HG03103 (cell line): Measurements from ENCODE around the gene TOP3B.

Experiments
- ATAC-seq: cut with Tn5 transposase; IDR thresholded peaks from one replicate; pipeline ENCODE4 v1.9.1; 2021; ENCODE audit warnings: low read depth; ENCODE audit not compliant: unreplicated experiment

Gene TOP3B

DNA sequence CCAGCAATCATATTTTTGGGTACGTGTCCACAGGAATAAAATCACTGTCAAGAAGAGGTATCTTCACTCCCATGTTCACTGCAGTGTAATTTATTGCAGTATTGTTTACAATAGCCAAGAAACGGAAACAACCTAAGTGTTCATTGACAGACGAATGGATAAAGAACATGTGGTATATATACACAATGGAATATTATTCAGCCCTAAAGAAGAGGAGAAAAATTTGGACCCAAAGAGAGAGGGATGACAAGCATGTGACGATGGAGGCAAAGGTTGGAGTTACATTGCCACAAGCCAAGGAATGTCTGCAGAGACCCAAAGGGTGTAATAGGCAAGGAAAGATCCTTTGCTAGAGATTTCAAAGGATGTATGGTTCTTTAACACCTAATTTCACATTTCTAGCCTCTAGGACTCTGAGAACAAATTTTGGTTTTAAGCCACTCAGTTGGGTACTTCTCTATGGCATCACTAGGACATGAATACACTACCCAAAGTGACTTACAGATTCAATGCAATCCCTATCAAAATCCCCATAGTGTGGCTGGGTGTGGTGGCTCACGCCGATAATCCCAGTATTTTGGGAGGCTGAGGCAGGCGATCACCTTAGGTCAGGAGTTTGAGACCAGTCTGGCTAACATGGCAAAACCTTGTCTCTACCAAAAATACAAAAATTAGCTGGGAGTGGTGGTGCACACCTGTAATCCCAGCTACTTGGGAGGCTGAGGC is 31.1 kb upstream of the TOP3B start:
- no peak for ATAC-seq

DNA sequence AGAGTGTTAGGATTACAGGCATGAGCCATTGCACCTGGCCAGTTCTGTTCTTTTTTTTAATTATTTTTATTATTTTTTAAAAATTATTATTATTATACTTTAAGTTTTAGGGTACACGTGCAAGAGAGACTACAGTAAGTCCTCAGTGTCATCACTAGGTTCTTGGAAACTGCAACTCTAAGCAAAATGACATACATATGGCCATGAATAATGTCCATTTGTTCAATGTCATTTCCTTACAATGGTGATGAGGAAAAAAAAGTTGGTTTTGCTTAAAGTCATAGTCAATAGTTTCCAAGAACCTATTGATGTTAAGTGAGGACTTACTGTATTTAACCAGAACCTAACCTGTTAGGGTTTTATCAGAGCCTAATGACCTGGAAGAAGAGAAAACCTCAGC is 29.4 kb upstream of the TOP3B start:
- no peak for ATAC-seq

DNA sequence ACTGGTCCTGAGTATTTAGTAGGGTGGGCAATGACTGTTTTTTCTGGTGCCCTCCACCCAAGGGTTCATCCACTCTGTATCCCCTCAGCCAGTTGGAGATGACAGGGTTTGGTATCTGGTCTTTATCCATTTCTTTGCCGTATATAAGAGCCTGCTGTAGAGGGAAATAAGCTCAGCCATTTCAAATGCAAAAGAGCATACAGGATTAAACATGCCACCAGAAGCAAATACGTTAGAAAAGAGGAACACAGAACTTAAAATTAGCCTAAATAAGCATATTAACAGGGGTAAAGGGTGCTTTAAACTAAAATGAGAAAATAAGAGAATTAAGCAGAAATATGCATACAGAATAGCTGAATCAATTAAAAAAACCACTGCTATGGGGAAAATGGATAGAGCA is 27.8 kb upstream of the TOP3B start:
- no peak for ATAC-seq

DNA sequence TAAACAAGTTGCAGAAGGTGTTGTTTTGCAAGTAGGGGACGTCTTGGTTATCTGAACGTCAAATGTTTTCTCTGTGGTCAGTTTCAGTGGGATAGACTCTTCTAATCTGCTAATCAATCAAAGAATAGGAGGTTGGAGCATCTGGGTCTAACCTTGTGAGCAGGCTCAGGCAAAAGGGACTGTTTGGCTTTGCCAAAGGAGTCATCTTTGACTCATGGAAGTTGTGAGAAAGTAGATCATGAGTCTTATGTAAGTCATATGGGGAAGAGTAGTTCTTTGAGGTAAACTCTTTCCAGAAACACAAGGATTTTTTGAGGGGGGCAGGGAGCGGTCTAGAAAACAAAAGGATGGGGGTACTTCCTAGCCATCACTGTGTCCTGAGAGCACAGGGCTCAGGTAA is 27.1 kb upstream of the TOP3B start:
- ATAC-seq = no peak

DNA sequence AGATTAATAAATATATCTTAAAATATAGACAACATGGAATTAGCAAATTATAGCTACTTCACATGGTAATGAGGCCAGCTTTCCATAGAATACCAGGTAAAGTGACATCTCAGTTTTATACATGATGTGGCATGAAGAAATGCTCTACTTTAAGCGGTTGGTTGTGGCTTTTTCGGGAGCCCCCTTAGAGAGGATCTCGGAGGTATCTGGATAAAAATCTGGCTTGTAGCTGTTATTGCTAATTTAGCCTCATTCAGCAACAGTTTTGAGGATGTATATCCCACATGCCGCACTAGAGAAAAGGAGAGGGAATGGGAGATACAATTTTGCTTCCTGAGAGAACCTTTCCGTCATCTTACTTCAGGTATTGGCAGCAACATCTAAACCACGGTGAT is 24.0 kb upstream of the TOP3B start:
- ATAC-seq = no peak

DNA sequence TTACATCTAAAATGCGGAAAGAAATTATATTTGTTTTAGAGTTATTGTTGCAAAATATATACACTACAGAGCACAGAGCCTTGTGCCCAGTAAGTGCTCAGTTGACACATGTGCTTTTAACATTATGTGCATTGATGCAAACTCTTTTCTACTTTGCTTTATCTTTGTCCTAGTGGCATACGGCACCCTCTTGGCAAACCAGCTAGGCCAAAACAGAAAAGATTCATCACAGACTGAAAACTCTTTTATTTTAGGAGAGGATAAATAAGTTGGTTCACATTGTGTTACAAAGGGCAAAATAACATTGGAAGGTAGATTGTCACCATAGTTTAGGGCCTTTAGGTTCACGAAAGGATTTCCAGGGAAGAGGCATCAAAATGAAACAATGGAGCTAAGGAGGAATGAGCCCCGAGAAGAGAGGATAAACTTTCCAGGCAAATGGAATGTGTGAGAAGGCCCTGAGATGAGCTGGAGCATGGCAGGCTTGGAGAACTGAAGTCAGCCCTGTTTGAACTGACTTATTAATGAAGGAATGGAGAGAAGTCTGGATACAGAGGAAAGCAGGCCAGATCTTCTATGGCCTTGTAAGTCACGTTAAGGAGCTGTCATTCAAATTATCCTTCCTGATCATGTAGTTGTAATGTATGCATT is 23.5 kb upstream of the TOP3B start:
- no peak for ATAC-seq

DNA sequence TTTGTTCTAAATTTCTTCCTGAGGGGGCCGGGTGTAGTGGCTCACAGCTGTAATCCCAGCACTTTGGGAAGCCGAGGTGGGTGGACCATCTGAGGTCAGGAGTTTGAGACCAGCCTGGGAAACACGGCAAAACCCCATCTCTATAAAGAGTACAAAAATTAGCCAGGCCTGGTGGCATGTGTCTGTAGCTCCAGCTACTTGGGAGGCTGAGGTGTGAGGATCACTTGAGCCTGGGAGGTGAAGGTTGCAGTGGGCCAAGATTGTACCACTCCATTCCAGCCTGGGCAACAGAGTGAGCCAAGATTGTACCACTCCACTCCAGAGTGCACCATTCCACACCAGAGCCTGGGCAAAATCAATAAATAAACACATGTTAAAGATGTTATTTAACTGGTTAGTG is 20.6 kb upstream of the TOP3B start:
- no peak for ATAC-seq

DNA sequence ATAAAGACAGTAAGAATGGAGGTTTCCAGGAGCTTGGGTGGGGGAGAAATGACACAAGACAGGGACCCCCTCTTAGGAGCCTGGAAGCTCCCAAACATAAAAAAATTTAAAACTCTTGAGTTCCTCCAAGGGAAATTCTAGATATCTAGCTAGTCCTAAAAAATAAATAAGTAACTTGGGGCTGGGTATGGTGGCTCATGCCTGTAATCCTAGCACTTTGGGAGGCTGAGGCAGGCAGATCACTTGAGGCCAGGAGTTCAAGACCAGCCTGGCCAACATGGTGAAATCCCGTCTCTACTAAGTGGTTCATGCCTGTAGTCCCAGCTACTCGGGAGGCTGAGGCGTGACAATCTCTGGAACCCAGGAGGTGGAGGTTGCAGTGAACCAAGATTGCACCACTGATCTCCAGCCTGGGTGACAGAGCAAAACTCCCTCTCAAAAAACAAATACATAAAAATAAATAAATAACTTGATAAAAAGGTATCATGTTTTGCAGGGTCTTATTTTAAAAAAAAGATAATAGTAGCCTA is 20.0 kb upstream of the TOP3B start:
- no peak for ATAC-seq

DNA sequence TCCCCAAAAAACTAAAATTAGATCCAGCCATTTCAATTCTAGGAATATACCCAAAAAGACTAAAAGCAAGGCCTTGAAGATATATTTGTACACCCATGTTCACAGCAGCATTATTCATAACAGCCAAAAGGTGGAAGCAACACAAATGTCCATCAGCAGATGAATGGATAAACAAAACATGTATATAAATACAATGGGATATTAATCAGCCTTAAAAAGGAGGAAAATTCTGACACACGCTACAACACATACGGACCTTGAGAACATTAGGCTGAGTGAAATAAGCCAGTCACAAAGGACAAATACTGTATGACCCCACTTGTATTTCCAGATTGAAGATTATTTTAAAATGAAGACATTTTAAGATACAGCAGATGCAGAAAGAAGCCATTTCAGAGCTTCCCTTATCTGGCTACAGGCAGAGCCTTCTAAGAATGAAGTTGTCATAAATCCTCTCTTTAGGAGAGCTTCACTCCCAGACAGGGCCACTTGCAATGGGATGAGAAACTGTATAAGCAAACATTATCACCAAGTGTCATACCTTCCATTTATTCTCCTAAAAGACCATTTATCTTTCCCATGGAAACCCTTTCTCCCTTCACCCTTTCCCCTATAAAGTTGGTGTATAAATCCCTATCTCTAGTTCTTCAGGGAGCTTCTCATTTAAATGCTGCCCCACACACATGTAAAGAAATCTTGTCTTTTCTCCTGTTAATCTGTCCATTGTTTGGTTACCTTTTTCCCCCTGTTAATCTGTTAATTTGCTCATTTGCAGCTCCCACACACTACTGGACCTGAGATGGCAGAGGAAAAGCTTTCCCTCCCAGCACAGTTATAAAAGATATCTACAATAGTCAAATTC is 19.3 kb upstream of the TOP3B start:
- ATAC-seq = no peak

DNA sequence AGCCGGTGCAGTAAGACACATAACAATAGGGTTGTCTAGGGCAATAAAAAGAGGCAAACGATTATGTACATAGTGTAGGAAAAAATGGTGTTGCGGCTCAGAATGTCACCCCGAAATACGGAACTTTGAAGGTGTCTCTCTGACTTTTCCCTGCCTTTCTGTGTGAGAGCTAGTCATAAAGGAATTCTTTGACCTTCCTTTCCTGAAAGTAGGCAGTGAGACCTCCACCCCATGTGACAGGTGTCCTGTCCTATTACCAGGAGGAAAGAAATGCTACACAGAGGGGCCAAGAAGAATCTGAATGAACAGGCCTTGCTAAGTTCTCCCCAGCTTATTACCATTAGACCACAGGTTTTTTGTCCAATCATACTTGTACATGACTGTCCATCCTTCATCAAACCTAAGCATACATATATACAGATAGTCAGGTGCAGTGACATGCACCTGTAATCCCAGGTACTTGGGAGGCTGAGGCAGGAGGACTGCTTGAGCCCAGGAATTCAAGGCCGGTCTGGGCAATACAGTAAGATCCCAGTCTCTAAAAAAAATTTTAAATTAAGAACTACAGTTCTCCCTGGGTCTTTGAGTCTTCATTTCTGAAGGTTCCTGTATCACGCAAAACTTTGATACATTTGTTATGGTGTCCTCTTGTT is 16.1 kb upstream of the TOP3B start:
- ATAC-seq = no peak

DNA sequence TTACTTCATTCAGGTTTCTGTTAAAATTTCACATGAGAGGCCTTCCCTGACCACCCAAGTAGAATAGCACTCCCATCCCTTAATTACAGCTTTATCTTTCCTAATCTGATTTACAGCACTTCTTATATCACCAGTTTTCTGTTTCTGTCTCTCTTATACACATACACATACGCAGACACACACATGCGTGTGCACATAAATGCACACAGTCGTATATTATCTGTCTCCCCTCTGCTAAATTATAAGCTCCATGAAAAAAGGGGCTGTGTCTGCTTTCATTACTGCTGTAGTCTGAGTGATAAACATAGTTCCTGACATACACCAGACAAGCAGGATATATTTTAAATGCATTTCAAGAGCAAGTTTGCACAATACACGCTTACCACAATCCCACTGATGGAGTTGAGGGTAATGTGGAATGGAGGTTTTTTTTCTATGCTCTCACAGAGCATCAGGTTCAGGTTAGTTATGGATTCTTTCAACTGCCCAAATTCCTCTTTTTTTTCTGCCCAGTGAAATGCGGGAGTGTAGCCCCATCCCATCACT is 13.7 kb upstream of the TOP3B start:
- no peak for ATAC-seq

DNA sequence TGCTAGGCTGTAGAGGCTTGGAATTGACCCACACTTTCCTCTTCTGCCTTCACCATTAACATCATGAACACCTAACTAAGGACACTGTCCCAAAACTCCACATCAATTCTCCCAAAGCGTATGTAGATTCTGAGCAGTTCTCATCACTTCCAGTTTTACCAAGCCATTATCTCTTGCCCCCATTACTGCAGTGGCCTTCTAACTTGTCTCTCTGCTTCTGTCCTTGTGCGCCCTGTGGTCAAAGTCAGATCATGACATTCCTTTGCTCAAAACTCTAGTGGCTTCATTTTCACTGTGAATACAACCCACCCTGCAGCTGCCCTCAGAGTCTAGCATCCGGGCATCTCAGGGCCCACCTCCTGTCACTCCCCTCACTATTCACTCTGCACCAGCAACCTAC is 13.1 kb upstream of the TOP3B start:
- no peak for ATAC-seq

DNA sequence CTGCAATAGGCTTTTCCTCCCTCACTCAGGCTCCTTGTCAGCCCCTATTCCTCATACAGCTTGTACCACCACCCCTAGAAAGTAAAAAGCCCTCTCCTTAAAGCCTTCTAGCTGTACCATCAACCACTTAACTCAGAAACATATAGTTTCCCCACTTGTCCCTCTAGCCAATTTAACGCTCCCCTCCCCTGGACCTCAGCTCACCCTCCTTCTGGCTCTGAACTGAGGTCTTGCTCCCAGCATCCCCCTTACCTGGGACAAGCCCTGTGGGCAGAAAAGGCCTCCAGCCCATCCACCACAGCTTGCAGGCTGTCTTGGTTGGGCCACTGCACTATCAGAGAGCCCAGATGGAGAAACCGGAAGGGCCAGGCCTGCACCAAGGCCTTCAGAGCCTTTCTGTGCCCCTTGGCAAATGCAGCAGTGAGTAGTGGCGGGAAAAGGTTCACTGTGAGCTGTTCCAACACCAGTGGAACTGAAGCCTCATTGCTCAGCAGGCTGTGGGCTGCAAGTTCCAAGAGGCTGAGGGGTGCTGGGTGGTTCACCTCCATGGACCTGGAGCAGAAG is 12.4 kb upstream of the TOP3B start:
- no peak for ATAC-seq

DNA sequence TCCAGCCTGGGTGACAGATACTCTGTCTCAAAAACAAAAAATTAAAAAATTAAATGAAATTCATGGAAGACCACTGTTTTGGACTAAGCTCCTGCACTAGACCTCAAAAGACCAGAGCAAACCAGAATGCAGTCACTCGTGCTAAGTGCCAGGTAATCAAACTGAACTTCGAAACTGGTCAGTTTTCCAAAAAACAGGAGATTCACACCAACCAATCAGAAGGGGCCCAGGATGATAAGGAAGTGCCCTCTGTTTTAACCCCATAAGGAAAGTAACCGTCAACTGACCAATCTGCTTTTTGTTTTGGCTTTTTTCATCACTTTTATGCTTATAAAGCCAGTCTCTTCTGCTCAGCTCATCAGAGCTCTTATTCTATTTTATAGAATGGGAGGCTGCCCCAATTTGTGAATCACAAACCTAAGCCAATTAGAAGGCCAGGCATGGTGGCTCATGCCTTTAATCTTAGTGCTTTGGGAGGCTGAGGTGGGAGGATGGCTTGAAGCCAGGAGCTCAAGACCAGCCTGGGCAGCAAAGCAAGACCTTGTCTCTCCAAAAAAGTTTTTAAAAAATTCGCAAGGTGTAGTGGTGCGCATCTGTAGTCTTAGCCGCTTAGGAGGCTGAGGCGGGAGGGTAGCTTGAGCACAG is 10.1 kb upstream of the TOP3B start:
- ATAC-seq = no peak

DNA sequence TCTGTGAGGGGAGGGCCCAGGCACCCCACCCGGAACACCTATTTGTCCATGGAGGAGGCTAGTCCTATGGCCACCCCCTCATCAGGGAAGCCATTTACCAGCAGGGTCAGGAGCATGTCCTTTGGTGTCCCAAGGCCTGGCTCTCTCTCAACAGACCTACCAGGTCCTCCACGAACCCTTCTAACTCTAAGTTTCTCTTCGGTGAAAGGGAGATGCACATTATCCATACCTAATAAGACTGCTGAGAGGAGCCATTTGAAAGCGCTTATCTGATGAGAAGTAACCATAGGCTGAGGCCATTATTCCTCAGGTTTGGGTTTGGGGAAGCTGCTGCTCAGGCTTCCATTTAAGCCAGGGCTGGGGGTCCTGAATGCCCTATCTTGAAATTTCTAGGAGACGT is 9.2 kb upstream of the TOP3B start:
- ATAC-seq = no peak

DNA sequence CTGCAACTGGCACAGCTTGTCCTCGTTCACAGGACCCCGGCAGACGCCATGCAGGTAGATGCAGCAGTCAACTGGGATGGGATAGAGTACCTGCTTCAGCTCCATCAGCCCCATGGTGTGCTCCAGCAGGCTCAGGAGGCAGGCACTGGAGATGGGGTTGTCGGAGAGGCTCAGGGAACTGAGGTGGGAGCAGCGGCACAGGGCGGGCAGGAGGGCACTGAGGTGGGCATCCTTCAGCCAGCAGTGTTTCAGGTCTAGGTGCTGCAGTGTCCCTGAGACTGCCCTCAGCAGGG is 8.7 kb upstream of the TOP3B start:
- ATAC-seq = no peak

DNA sequence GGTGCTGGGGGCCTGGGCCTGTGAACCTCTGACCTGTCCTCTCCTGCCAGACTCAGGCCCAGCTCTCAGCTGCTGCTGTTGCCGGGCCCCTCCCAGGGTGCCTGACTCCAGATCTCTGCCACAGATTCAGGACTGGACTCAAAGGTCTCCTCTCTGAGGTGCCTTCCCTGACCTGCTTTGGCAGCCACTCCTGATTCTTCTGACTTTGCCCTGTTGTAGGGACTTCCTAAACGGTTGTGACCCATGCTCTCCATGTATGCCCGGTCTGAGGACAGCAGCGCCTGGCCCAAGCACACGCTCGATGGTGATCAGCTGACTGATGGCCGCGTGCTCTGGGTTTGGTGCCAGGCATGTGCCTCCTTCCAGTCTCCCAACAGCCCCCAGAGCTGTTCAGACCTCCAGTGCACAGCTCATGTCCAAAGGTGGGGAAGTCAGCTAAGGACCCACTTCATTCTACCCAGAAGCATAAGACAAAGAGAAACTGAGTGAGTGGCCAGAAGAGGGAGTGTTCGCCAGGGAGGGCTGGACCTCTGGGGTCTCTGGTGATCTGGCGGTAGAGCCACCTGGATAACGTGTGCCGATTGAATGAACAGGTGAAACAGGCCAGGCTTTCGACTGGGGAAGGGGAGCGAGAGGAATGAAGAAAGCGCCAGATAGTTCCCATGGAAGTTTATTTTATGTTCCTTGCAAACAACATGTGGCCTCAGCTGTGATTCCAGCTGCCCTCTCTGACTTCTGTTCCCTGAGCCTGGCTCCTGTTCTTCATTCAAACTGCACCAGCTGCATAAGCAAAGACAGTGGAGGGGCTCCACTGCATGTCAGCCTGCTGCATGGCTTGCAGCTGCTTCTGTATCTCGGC is 8.1 kb upstream of the TOP3B start:
- no peak for ATAC-seq

DNA sequence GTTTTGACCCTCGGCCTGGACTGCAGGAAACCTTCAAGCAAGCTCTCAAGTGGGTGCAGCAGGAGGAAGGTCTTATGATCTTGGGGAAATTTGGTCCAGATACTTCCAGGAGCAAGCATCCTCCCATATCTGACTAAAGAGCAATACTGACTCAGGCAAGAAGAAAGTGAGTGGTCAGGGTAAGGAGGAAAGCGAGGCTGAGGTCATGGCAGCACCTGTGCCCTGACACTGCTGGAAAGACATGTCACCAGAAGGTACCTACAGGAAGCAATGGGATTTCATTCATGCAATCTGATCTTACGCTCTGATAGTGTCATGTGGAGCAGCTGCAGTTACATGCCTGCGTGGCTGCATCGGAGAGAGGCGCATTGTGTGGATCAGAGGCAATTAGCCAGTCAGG is 6.5 kb upstream of the TOP3B start:
- no peak for ATAC-seq

DNA sequence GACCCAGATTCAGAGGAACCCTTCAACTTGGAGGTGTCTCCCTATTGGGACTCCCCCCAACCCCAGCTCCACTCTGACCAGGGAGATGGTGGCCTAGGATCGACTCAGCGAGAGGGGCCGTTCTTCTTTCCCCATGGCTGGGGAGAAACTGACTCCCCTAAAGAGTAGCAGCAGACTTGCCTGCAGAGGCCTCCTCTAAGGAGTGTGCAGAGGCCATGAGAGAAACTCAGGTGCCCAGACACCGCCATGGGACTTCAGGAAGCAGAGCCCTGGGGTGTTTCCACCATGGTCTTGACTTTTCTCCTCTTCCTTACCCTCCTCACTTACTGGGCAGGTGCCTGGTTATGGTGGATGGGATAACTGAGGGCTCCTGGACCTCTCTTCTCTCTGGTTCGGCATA is 2.6 kb upstream of the TOP3B start:
- no peak for ATAC-seq
